HG03521 (cell line): ENCODE results near the gene CCND1.

Experiments used
- ATAC-seq: cut with Tn5 transposase; IDR thresholded peaks from one replicate; pipeline ENCODE4 v1.9.1; 2021; ENCODE audit warnings: mild to moderate bottlenecking, moderate library complexity; ENCODE audit not compliant: unreplicated experiment

CCND1 gene

DNA sequence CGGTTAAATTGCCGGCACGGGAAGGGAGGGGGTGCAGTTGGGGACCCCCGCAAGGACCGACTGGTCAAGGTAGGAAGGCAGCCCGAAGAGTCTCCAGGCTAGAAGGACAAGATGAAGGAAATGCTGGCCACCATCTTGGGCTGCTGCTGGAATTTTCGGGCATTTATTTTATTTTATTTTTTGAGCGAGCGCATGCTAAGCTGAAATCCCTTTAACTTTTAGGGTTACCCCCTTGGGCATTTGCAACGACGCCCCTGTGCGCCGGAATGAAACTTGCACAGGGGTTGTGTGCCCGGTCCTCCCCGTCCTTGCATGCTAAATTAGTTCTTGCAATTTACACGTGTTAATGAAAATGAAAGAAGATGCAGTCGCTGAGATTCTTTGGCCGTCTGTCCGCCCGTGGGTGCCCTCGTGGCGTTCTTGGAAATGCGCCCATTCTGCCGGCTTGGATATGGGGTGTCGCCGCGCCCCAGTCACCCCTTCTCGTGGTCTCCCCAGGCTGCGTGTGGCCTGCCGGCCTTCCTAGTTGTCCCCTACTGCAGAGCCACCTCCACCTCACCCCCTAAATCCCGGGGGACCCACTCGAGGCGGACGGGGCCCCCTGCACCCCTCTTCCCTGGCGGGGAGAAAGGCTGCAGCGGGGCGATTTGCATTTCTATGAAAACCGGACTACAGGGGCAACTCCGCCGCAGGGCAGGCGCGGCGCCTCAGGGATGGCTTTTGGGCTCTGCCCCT is 529 bp upstream of the CCND1 start:
- ATAC-seq: no peak

DNA sequence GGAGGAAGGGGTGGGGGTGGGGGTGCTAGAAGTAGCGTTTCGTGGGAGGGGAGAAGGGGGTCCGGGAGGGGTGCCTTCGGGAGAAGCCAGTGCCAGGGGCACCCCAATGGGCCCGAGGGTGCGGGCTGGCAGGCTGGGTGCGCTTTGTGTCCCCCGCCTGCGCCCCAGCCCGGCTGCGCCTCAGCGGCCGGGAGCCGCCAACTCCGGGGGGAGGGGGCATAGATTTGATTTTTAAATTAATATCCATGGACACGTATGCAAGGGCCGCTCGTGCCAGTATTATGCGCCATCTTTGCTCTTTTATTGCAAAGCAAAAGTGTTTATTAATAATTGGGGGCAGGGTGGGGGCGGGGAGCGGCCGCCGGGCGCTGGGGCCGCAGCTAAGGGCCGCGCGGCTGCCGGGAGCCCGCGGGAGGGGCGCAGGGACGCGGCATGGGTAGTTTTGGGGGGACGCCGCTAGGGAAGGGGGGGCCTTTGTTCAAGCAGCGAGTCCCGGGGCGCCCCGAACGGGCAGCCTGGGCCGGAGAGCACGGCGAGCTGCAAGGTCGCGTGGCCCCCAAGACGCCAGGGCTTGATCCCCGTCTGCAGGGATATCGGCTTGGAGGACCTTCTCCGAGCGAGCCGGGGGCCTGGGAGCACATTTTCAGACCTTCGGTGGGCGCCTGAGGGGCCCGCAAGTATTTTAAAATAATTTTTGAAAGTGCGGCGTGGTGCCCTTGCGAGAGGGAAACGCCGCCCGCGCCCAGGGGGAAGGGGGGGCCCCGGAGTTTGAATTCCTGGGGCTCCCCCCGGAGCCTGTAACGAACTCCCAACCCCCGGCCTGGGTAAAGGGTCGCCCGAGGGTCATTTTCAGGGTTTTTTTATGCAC is 959 bp downstream of the CCND1 start:
- no peak for ATAC-seq

DNA sequence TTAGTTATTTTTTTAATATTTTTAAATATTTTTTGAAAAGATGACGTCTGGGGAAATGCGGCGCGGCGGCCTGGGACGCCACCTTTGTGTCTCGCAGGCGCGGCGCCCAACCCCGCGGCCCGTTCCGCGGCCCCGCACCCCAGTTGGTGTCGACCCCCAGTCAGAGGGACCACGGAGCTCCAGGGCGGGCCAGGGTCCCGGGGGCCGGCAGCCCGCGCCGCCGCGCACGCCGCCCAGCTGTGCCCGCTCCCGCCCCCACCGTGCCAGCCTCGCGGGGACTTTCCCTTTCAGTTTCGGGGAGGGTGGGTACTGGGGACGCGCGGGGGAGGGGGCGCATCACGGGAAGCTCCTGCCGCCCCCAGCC is 1.6 kb downstream of the CCND1 start:
- no peak for ATAC-seq

DNA sequence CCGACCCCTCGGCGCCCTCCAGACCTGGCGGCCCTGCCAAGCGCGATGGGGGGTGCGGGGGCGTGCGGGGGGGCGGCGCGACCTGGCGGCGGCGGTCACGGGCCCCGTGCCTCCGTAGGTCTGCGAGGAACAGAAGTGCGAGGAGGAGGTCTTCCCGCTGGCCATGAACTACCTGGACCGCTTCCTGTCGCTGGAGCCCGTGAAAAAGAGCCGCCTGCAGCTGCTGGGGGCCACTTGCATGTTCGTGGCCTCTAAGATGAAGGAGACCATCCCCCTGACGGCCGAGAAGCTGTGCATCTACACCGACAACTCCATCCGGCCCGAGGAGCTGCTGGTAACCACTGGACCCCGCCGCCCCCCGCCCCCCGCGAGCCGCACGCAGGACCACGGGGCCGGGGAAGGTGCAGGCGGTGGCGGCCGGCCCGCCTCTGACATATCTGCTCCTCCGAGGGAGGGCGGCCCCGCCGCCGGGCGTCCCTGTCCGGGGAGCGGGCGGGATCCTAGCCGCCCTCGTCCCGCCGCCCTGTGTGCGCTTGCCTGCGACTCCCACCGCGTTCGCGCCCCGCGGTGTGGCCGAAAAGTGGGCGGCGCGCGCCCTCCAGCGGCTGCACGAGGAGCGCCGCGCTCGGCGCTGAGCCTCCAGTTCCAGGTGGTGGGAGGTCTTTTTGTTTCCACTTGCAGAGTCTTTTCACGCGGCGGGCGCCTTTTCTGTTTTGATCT is 2.1 kb downstream of the CCND1 start:
- ATAC-seq: peak; percentile 63

DNA sequence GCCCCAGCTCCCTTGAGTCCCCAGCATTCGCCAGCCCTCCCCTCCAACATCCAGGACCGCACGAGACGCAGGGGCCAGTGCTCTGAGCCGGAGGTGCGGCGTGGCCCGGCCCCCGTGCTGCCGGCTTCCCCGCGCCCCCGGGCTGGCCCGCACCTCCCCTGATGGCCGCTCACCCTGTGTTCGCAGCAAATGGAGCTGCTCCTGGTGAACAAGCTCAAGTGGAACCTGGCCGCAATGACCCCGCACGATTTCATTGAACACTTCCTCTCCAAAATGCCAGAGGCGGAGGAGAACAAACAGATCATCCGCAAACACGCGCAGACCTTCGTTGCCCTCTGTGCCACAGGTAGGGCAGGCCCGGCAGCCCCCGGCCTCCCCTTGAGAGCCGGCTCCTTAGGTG is 2.7 kb downstream of the CCND1 start:
- ATAC-seq: no peak

DNA sequence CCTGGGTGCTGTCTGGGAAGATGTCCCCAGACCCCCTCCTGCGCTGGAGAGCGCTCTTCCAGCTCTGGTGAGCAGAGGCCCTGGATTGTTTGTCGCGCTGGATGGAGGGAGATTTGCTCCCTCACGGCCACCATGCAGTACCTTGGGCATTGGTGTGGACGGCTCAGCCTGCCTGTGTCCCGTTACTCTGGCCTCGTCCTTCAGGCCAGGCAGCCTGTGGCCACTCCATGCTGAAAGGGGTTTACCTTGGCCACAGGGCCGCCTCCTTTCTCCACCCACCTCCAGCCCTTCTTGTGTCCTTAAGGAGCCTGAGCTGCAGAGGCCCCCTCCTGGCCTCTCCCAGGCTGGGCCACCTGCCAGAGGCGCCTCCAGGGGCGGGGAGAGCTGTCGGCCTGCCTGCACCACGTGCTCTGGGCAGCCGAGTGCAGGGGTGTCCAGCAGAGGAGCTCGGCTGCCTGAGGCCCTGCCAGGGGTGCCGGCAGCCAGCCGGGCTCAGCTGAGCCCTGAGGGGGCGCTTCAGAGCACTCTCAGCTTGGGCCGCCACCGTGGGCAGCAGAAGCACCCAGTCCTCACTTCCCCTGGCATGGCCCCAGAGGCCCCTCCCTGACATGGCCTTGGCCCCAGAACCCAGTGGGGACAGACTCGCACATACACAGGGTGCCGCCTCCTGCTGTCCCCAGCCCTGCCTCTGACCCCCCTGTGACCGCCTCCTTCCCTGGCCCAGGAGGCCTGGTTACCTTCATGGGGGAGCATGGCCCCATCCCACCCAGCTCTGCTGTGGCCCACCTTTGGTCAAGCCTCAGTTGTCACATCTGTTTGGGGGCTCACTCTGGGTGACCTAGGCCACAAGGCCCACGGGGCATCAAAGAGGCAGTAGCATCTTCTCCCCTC is 3.4 kb downstream of the CCND1 start:
- ATAC-seq: no peak

DNA sequence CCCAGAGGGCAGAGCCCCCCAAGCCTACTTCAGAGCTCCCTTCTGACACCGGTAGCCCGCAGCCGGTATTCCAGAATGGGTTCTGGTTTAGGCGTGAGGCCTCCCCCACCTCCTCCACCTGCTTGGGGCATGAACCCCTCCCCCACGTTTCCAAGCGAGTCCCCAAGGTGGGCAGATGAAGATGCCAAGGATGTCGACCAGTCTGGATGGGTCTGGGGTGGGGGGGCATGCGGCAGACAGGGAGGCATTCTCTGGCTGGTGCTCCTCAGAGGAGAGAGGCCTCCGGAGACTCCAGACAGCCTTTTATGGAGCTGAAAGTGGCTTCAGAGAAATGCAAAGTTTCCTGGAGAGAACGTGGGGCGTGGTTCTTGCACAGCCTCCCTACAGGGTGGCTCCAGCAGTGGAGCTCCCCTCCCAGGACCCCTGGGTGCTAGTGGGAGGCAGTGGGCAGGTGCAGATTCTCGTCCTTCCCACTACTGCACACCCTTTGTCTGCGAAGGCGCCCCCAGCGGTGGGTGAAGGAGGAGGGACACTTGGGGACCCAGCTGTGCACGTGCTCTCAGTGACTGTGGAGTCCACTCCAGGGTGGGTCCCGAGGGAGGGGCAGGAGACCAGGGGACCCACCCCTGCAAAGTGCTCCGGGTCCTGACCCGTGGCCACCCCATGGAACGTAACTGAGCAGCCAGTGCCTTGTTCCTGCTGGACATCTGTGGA is 4.2 kb downstream of the CCND1 start:
- ATAC-seq: no peak

DNA sequence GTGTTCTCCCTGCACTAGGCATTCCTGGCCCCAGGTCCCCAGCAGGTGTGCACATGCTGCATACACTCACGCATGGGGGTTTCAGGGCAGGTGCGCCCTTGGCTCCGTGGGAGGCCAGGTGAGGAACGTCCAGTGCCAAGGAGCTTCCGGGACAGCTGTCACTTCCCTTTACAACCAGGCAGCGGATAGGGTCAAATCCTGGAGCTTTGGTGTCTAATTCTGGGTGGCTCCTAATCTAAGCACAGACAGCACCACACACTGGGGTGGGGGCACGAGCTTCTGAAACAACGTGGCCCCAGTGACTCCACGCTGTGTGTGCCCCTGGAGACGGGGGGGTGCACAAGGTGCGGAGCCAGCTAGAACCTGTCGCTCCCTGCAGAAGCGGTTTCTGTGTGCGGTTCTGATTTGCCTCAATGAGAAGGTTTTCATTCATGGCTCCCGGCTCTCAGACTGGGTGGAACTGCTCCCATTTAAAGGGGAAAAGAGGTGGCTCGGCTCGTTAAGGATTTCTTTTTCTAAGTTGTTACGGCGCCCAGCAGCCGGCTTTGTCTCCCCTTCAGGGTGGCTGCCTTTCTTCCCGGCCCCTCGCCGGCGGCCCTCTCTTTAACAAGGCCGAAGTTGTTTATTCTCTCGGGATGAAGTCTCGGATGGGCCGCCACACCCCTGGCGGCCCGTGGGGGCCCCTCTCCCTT is 5.0 kb downstream of the CCND1 start:
- no peak for ATAC-seq

DNA sequence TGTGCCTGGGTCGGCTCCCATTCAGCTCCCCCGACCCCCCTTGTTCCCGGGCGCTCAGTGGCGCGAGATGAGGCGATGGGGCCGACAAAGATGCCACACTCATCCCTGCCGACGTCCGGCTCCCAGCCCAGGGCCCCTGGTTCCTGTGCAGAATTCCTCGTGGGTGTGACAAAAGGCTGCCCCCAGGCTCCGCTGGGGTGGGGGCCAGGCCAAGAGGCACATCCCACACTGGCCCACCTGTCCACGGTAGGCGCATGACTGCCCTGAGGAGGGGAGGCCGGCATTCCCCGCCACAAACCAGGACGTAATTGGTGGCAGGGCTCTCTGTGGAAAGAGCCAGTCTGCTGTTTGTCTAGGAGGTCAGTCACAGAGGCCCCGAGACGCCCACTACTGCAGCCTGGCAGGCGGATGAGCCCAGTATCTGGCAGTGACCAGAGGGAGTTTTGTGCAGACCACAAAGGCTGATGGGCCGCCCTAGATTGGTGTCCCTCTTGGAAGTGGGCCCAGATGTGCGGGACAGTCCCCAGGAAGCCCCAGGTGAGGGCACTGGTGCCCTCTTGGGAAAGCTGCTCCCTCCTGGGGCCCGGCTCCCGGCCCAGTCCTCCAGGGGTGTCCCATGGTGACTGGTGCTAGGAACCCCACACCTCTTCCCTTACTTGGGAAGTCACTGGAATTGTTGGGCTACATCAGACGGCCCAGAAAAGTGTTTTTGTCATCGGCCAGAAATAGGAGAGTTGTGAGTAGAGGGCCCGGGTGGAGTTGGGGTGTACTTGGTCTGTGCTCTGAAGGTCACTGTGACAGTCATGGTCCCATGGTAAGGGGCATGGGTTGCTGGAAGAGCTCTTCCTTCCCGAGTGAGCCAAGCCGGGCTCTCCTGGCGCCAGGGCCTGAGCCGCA is 5.8 kb downstream of the CCND1 start:
- no peak for ATAC-seq

DNA sequence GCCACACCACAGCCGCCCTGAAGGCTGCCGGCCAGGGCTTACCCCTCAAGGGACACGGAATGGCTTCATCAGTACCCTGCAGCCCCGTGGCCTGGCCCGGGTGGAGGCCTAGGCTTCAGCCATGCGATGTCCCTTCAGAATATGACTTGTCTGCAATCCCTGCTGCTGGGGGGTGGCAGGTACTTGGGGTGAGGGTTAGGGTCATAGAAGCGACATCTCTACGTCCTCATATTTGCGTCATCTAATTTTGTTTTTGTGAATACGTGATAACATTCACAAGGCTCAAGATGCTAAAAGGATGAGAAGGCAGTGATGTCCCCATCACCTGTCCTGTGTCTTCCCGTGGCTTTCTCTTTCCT is 6.4 kb downstream of the CCND1 start:
- ATAC-seq: no peak

DNA sequence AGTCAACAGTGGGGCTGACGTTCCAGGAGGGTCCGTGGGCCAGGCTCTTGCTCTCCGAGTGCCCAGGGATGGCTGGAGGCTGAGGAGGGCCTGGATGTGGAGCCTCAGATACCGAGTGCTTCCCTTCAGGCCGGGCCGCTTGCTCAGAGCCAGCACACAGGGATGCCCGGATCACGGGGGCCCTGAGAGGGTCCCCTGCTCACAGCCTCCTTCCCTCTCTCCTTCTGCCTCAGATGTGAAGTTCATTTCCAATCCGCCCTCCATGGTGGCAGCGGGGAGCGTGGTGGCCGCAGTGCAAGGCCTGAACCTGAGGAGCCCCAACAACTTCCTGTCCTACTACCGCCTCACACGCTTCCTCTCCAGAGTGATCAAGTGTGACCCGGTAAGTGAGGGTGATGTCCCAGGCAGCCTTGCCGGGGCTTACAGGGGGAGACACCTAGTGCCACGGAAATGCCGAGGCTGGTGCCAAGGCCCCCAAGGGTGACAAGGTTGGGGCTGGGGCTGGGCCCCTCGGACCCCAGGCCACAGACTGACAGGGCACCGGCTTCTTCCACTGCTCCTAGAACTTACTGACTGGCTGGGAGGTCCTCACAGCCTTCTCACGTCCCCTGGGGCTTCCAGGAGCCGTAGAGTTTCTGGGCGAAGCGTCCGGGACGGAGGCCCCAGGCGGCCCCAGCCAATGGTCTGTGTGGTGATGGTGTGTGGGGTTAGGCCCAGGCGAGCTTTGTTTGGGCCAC is 7.0 kb downstream of the CCND1 start:
- ATAC-seq: no peak

DNA sequence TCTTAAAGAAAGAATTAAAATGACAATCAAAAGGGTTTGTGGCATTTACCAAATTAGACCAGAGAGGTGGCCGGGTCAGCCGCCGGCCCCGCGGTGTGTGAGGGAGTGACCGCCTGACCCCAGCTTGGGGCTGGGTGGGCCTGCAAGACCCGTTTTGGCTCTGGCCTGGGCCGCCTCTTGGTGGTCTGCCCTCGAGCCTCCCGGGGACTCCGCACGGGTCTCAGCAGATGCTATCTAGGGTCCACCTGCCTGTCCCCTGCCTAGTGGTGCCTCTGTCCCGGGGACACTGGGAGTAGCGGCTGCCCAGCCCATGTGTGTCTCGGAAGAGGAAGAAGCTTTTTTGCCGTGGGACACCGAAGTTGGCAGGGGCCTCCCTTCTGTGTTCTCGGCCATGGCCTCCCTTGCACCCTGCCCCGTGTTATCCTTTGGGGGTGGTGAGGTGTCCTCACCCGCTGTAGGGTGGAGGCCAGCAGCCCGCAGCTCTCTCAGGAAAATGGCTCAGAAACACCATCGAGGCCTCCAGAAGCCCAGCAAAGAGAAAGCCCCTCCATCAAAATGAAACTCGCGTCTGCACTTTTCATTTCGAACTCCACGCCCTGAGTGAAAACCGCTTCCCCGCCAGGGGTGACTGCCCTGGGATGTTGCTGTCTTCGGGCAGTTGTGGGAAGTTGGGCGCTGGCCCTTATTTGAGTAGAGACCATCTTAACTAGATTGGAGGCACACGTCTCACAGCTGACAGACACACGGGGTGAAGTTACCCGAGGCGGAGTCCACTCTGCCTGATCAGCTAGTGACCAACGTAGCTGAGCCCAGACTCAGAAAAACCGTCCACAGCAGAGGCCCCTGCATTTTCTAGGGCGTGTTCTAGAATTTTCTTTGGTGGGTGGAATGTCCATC is 8.0 kb downstream of the CCND1 start:
- no peak for ATAC-seq

DNA sequence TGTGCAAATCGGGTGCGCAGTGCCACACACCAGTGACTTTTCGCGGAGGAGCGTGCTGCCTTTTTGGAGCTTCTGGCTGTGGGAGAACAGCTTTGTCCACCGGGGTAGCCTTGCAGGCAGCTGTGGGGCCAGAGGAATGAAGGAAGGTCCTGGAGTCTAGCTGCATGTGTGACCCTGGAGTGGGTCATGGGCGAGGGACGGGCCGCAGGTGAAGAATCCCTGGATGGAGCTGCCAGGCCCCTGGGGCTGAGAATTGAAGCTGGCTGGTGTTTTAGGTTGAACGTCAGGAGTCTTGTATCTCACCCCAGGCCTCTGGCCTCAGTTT is 8.6 kb downstream of the CCND1 start:
- no peak for ATAC-seq

DNA sequence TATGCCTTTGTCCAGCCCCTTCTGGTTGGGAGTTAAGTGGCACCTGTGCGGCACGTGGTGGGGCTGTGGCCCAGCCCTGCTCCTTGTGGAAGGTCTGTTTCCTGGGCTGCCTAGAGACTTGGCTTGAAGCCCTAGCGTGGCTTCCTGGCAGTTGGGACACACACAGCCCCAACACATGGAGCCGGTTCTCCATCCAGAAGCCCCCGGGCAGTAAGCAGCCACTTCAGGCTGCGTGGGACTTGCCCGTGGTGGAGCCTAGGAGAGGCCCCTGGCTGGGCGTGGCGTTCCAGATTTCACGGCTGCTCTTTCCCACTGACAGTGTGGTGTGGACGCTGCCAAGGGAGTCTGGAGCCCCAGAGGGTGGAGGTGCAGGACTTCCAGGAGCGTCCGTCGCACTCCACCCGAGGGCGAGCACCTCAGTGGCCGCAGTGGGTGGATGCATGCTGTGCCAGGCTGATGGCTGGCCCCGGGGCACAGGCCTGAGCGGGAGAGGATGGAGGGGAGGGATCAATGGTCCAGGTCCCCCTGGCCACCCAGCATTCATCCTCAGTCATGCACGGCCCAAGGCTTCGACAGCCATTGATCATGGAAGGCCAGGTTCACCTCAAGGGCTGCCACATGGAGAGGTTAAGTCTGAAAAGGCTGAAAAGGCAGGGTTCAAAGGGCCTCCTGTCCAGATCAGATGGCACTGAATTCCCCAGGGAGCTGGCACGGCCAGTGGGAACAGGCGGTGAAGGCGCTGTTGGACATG is 9.3 kb downstream of the CCND1 start:
- no peak for ATAC-seq

DNA sequence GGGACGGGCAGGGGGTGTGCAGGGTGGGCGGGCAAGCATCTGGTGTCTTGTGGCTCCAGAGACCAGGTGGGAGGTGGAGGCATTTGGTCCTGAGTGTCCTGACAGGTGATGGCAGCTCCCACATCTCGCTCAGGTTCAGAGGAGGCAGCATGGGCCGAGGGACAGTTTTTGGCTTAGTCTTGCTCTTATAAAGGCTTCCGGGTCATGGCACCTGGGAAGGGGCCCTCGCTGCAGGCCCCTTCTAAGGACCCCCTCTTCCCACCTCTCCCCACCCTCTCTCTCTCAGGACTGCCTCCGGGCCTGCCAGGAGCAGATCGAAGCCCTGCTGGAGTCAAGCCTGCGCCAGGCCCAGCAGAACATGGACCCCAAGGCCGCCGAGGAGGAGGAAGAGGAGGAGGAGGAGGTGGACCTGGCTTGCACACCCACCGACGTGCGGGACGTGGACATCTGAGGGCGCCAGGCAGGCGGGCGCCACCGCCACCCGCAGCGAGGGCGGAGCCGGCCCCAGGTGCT is 9.9 kb downstream of the CCND1 start:
- ATAC-seq: no peak
